ENCODE data around the gene SND1. TPM values are rescaled to one million over a fixed set of nuclear protein-coding genes. Genes with fewer than 3 reads are reported as not detected.
A peak's percentile ranks its signal among the peaks of the same experiment; 100 is the strongest.
"Not testable (repeated sequence)": the region's sequence is repeated elsewhere in the genome, so short reads cannot be mapped to it uniquely, and the experiment has no call there.

The SND1 gene
- polyA plus RNA-seq, 3 donors = 138 to 152 (median 150) TPM

DNA sequence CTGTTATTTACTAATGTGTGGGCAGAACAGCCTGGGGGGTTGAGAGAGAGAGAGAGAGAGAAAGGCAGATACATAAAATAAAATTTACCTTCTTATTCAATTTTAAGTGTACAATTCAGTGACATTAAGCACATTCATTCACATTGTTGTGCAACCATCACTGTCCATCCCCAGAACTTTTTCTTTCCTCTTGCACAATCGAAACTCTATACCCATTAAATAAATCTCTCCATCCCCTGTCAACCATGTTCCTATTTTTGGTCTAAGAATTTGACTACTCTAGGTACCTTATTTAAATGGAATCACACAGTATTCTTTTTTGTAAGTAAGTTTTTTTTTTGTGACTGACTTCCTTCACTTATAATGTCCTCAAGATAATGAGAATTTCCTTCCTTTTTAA is 181.6 kb downstream of the SND1 start:
- no peak for DNase-seq (ENCODE audit: extremely low read depth in 1 of 11, low read depth in 9 of 11, low spot score in 4 of 11)

DNA sequence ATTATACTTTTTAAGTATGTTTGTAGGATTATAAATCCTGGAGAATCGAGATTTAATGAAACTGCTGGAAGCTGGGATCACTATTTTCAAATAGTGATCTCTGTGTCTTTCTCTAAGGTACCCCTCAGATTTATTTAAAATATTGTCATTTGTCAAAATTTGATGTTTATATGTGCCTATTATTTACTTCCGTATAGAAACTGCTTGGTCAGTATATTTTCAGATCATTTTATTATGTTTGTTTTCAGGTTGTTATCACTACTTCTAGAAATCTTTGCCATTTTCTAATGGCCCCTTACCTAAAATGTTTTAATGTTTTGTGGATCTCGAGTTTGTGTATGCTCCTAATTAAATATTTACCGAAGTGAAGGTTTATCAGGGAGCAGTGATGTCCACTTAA is 183.7 kb downstream of the SND1 start:
- no peak for DNase-seq (ENCODE audit: extremely low read depth in 1 of 11, low read depth in 9 of 11, low spot score in 4 of 11)

DNA sequence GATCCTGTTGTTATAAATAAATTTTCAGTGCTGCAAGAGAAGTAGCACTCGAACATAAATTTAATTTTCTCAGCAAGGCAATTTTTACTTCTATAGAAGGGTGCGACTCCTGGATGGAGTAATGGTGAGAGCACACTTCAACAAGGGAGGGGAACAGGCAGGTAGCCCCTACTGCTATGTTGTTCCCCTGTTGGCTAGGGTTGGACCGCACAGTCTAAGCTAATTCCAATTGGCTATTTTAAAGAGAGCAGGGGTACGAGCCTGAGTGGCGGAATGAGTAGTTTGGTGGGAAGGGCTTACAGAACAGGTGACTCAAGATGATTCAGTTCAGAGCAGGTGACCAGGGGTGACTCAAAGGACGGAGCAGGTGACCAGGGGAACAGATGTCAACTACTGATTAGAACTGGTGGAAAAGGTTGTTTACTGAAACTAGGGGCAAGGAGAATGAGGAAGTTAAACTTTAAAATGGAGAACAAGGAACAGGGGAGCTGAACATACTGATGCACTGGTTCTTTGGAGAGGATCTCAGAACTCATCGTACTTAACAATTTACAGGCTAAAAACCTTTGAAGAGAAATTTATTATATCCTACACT is 185.9 kb downstream of the SND1 start:
- not testable (repeated sequence) for DNase-seq (ENCODE audit: extremely low read depth in 1 of 11, low read depth in 9 of 11, low spot score in 4 of 11)

GRCh38 chr7:127838816-127839415 is 186.9 kb downstream of the SND1 start:
- DNase-seq (ENCODE audit: extremely low read depth in 1 of 11, low read depth in 9 of 11, low spot score in 4 of 11) = no peak

- DNase-seq (ENCODE audit: extremely low read depth in 1 of 11, low read depth in 9 of 11, low spot score in 4 of 11) = no peak
These were observed 188.4 kb downstream of the SND1 start for GRCh38 chr7:127840226-127840951.

GRCh38 chr7:127844165-127844564 is 192.2 kb downstream of the SND1 start:
- no peak for DNase-seq (ENCODE audit: extremely low read depth in 1 of 11, low read depth in 9 of 11, low spot score in 4 of 11)

GRCh38 chr7:127844707-127845331 is 192.8 kb downstream of the SND1 start:
- DNase-seq (ENCODE audit: extremely low read depth in 1 of 11, low read depth in 9 of 11, low spot score in 4 of 11) = no peak

- no peak for DNase-seq (ENCODE audit: extremely low read depth in 1 of 11, low read depth in 9 of 11, low spot score in 4 of 11)
These were observed 193.7 kb downstream of the SND1 start for GRCh38 chr7:127845522-127846214.

GRCh38 chr7:127847641-127848040 is 195.6 kb downstream of the SND1 start:
- no peak for DNase-seq (ENCODE audit: extremely low read depth in 1 of 11, low read depth in 9 of 11, low spot score in 4 of 11)

DNA sequence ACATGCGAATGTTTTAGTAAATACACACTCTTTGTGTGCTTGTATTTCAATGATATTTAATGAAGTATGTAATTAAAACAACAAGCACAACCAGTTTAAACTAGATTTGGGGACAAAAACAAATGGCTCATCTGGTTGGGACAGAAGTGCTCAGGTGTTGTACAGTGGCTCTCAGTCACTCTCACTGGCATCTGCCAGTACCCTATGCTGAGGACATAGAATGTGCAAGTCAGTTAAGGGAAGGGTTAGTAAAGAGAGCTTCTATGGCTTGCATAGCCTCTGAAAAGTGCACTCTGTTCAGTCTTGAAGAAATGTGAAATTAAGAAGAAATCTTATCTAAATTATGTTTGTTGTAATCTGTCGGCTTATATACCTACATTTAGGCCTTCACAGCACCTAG is 196.2 kb downstream of the SND1 start:
- DNase-seq (ENCODE audit: extremely low read depth in 1 of 11, low read depth in 9 of 11, low spot score in 4 of 11) = no peak

DNA sequence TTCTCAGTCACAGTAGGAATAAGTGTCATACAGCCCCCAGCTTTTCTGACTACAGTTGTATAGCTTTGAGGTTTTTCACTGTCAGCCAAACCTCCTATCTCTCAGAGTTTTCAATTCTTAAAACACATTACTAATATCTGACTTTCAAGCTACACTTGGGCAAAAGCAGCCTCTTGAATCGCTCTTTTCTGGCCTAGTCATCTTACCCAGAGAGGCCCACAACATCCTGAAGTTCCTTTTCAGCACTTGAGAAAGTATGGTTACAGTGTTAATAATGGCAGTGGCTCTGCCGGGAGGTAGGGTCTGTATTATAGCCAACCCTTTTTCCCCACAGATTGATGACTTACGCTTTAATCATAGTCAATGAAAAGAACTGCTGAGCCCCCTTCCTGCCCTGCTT is 198.2 kb downstream of the SND1 start:
- no peak for DNase-seq (ENCODE audit: extremely low read depth in 1 of 11, low read depth in 9 of 11, low spot score in 4 of 11)

DNA sequence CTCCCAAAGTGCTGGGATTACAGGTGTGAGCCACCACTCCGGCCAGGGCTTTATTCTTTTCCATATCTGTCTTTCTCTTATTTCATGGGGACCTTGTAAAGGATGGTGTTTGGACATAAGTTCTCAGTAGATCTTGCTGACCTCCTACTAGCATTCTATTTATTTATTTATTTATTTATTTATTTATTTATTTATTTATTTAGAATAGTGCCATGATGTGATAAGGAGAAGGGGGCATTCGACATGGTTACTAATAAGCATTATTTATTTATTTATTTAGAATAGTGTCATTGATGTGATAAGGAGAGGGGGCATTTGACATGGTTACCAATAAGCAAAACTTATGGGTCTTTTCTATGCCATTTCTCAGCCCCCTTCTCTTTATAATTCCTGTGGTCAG is 202.4 kb downstream of the SND1 start:
- DNase-seq (ENCODE audit: extremely low read depth in 1 of 11, low read depth in 9 of 11, low spot score in 4 of 11) = no peak

DNA sequence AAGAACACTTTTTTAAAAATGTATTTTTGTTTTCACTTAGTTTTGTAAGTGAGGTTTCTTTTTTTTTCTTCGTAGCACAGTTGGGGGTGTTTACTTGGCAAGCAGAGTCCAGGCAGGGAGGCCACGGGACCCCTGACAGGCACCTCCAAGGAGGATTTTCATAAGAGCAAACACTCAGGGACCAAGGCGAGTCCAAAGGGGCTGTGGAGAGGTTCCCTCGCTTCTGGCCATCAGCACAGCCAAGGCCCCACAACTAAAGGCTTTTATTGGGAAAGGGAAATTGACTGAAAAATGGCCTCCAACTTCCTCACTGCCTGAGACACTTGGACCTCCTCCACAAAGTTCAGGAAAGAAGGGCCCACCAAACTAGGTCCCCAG is 205.5 kb downstream of the SND1 start:
- DNase-seq (ENCODE audit: extremely low read depth in 1 of 11, low read depth in 9 of 11, low spot score in 4 of 11) = no peak

DNA sequence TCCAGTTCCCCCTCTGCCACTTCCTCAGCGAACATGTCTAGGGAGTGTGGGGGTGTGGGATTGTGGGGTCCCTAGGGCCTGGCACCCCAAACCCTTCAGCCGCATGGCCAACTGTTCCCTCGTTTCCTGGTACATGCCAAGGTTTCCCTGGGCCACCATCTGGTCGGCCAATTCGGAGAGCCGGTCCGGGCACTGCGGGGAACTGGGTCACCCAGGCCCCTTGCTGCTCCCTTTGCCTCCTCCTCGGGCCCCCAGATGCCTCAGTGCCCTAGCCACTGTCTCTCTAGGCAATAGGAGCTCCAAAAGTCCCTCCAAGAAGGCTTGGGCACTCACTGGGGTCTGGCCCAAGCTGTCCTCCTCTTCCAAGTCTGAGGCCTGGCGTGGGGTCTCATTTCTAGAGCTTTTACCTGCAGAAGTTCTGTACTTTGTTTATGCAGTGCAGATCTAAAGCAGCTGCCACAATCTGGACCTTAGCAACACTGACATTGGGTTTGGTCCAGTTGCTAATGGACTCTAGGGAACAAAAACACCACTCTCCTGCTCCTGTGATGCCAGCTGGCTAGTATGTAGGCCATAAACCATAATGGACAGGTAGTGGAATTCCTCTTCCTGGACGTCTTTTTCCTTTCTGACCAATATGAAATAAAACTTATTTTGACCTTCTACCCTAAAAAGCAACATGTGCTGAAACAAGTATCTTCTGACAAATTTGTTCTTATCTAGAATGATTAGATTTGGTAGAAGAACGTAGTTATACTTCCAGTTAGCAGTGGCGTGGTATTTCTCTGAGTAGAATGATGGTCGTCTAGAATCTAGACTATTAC is 206.3 kb downstream of the SND1 start:
- no peak for DNase-seq (ENCODE audit: extremely low read depth in 1 of 11, low read depth in 9 of 11, low spot score in 4 of 11)

GRCh38 chr7:127858915-127859189 is 206.9 kb downstream of the SND1 start:
- no peak for DNase-seq (ENCODE audit: extremely low read depth in 1 of 11, low read depth in 9 of 11, low spot score in 4 of 11)

DNA sequence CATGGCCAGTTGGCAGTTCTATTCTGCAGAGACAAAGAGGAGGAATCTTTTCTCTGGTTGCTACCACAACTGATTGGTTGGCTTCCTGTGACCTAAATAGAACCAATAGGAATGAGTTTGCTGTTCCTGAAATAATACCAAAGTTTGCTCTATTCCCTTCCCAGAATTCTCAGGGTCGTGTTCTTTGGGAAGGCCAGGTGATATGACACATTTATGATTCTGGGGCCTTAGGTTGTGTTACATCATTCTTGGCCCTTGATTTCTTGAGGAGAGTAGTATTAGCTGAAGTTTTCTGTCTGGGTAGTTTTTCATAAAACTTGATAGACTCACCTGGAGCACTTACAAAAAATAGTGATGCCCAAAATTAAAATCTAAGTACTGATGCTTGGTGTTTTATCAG is 207.3 kb downstream of the SND1 start:
- DNase-seq (ENCODE audit: extremely low read depth in 1 of 11, low read depth in 9 of 11, low spot score in 4 of 11) = no peak

GRCh38 chr7:127862525-127862924 is 210.5 kb downstream of the SND1 start:
- DNase-seq (ENCODE audit: extremely low read depth in 1 of 11, low read depth in 9 of 11, low spot score in 4 of 11) = peak in 8 of 11 donors; percentile 7 to 59 (median 30)

- DNase-seq (ENCODE audit: extremely low read depth in 1 of 11, low read depth in 9 of 11, low spot score in 4 of 11) = no peak
These were observed 211.1 kb downstream of the SND1 start for GRCh38 chr7:127863082-127863481.

GRCh38 chr7:127865466-127865865 is 213.5 kb downstream of the SND1 start:
- DNase-seq (ENCODE audit: extremely low read depth in 1 of 11, low read depth in 9 of 11, low spot score in 4 of 11) = peak in 6 of 11 donors; percentile 20 to 40 (median 34)
